Neural progenitor cell (in vitro differentiated cells): ENCODE results near the gene TMEM39A. TPM values are rescaled to one million over a fixed set of nuclear protein-coding genes. Genes with fewer than 3 reads are reported as not detected.

ENCODE experiments used
- DNase-seq: peaks from one replicate; pipeline ENCODE4 v3.0.0-alpha.2; 2016; ENCODE audit warnings: low spot score
- H2AFZ ChIP-seq: fragments of 200-600 bp; sonication (generic); replicated peaks from 2 replicates; pipeline ENCODE4 v1.6.1; 2016; ENCODE audit warnings: antibody characterized with exemption
- H3F3A ChIP-seq: fragments of 200-600 bp; sonication (generic); 2 replicates; pipeline ENCODE4 v1.6.1; 2016; ENCODE audit warnings: antibody characterized with exemption, low read depth
- H3K27ac ChIP-seq: fragments of 200-600 bp; sonication (generic); 2 replicates; pipeline ENCODE4 v1.5.1; 2016; ENCODE audit warnings: mild to moderate bottlenecking
- H3K27me3 ChIP-seq: fragments of 200-600 bp; sonication (generic); 2 replicates; pipeline ENCODE4 v1.6.1; 2016; ENCODE audit warnings: mild to moderate bottlenecking, moderate library complexity
- H3K36me3 ChIP-seq: fragments of 200-600 bp; sonication (generic); 2 replicates; pipeline ENCODE4 v1.5.1; 2016
- H3K4me1 ChIP-seq: fragments of 200-600 bp; sonication (generic); 2 replicates; pipeline ENCODE4 v1.6.1; 2016; ENCODE audit warnings: mixed run types
- H3K4me2 ChIP-seq: fragments of 200-600 bp; sonication (generic); 2 replicates; pipeline ENCODE4 v1.6.1; 2016
- H3K4me3 ChIP-seq: fragments of 200-600 bp; sonication (generic); 2 replicates; pipeline ENCODE4 v1.5.1; 2016
- H3K79me2 ChIP-seq: fragments of 200-600 bp; sonication (generic); 2 replicates; pipeline ENCODE4 v1.6.1; 2016; ENCODE audit warnings: low read depth
- H3K9ac ChIP-seq: fragments of 200-600 bp; sonication (generic); 2 replicates; pipeline ENCODE4 v1.6.1; 2016
- H3K9me3 ChIP-seq: fragments of 200-600 bp; sonication (generic); 2 replicates; pipeline ENCODE4 v1.5.1; 2016; ENCODE audit warnings: low read depth
- H4K20me1 ChIP-seq: fragments of 200-600 bp; sonication (generic); 2 replicates; pipeline ENCODE4 v1.6.1; 2016; ENCODE audit warnings: low read depth
- H3K27ac Mint-ChIP-seq: 3 replicates; pipeline ENCODE4 v1.8.0; 2021; ENCODE audit warnings: mixed read lengths
- H3K27me3 Mint-ChIP-seq: 2 replicates; pipeline ENCODE4 v1.8.0; 2022; ENCODE audit warnings: low read depth, mild to moderate bottlenecking, inconsistent platforms, moderate library complexity, mixed read lengths; ENCODE audit not compliant: insufficient read depth
- H3K36me3 Mint-ChIP-seq: 3 replicates; pipeline ENCODE4 v1.8.0; 2021; ENCODE audit warnings: mixed read lengths
- H3K4me1 Mint-ChIP-seq: 3 replicates; pipeline ENCODE4 v1.8.0; 2021; ENCODE audit warnings: mixed read lengths
- H3K4me3 Mint-ChIP-seq: 3 replicates; pipeline ENCODE4 v1.8.0; 2021; ENCODE audit warnings: mild to moderate bottlenecking, moderate library complexity, mixed read lengths
- H3K9me3 Mint-ChIP-seq: 3 replicates; pipeline ENCODE4 v1.8.0; 2020; ENCODE audit warnings: mixed read lengths
- EZH2 ChIP-seq: fragments of 200-600 bp; sonication (generic); IDR thresholded peaks from 2 replicates; pipeline ENCODE4 v1.6.1; 2017; ENCODE audit warnings: antibody characterized with exemption, mild to moderate bottlenecking, moderate library complexity
- EZH2phosphoT487 ChIP-seq: fragments of 200-600 bp; sonication (generic); IDR thresholded peaks from 2 replicates; pipeline ENCODE4 v1.6.1; 2017; ENCODE audit warnings: antibody characterized with exemption
- total RNA-seq: library from RNA; depleted of rRNA; stranded (reverse); fragments of >200 nt; gene quantifications from 2 replicates; pipeline ENCODE4 v1.2.3, GENCODE V29; 2015; ENCODE audit warnings: low replicate concordance
- TF ChIP-seq, protein P1 (sequence below): fragments of 200-600 bp; sonication (generic); IDR thresholded peaks from 2 replicates; pipeline ENCODE4 v1.5.1; 2017; ENCODE audit warnings: antibody characterized with exemption, mild to moderate bottlenecking

The TMEM39A gene
- total RNA-seq, 1 donor from 2014 or later = 41.2 TPM

DNA sequence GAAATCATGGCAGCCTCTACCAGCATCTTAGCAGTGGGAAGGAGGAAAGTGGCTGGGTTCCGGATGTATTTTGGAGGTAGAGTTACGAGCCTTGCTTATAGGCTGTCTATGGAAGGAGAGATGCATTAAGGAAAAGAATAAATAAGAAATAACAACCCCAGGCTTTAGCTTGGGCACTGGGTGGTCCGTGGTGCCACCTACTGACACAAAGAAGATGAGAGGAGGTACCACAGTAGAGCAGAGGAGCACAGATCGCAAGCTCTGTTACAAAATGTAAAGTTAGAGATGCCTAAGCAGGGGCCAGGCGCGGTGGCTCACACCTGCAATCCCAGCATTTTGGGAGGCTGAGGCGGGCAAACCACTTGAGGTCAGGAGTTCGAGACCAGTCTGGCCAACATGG is 74.8 kb downstream of the TMEM39A start:
- Mint-ChIP-seq H3K4me1 (peaks cover 4% of the 10 kb centered on the region), H3K9me3 (no peaks in the 10 kb centered on the region), H3K4me3 (no peak overlapping the region), H3K27me3 (peaks cover 3% of the 10 kb centered on the region), H3K27ac (peak overlapping the region; percentile 23), H3K36me3 (peaks cover 2% of the 10 kb centered on the region)
- Histone ChIP-seq H2AFZ (no peak overlapping the region), H3K4me3 (no peak overlapping the region), H4K20me1 (no peaks in the 10 kb centered on the region), H3K4me2 (no peak overlapping the region), H3K9me3 (no peaks in the 10 kb centered on the region), H3K9ac (no peak overlapping the region), H3K79me2 (no peaks in the 10 kb centered on the region), H3K27me3 (no peaks in the 10 kb centered on the region), H3K36me3 (no peaks in the 10 kb centered on the region), H3K27ac (no peak overlapping the region), H3F3A (peaks cover 6% of the 10 kb centered on the region), H3K4me1 (peaks cover 9% of the 10 kb centered on the region)
- TF ChIP-seq, protein P1, sequence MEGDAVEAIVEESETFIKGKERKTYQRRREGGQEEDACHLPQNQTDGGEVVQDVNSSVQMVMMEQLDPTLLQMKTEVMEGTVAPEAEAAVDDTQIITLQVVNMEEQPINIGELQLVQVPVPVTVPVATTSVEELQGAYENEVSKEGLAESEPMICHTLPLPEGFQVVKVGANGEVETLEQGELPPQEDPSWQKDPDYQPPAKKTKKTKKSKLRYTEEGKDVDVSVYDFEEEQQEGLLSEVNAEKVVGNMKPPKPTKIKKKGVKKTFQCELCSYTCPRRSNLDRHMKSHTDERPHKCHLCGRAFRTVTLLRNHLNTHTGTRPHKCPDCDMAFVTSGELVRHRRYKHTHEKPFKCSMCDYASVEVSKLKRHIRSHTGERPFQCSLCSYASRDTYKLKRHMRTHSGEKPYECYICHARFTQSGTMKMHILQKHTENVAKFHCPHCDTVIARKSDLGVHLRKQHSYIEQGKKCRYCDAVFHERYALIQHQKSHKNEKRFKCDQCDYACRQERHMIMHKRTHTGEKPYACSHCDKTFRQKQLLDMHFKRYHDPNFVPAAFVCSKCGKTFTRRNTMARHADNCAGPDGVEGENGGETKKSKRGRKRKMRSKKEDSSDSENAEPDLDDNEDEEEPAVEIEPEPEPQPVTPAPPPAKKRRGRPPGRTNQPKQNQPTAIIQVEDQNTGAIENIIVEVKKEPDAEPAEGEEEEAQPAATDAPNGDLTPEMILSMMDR = peak; percentile 9
- TF ChIP-seq EZH2phosphoT487 = no peak
- DNase-seq = no peak

DNA sequence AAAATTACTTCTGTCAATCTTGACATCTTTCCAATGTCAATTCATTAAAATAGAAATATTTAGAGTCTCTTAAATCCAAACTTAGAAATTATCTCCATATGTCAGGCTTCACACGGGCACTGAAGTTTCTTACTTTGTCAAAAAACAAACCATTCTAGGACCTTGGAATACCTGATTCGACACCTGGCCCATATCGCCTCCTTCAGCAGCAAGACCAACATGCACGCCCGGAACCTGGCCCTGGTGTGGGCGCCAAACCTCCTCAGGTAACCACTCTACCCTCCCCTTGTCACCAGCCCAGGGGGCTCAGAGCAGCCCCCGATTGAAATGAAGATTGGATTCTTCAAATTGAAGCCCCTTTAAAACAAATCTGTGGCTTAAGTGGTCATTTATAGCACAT is 81.3 kb downstream of the TMEM39A start:
- Mint-ChIP-seq H3K4me3 (no peak overlapping the region), H3K27ac (no peak overlapping the region), H3K9me3 (no peaks in the 10 kb centered on the region), H3K4me1 (peaks cover 8% of the 10 kb centered on the region), H3K27me3 (no peaks in the 10 kb centered on the region), H3K36me3 (peaks cover 2% of the 10 kb centered on the region)
- Histone ChIP-seq H4K20me1 (no peaks in the 10 kb centered on the region), H3K4me1 (peaks cover 9% of the 10 kb centered on the region), H3K36me3 (no peaks in the 10 kb centered on the region), H3K4me3 (no peak overlapping the region), H3K27ac (no peak overlapping the region), H3K4me2 (no peak overlapping the region), H3K9ac (no peak overlapping the region), H3K79me2 (no peaks in the 10 kb centered on the region), H3K27me3 (no peaks in the 10 kb centered on the region), H3K9me3 (no peaks in the 10 kb centered on the region), H3F3A (peaks cover 6% of the 10 kb centered on the region), H2AFZ (no peak overlapping the region)
- TF ChIP-seq, protein P1 = no peak
- TF ChIP-seq EZH2 = no peak
- no peak for DNase-seq

DNA sequence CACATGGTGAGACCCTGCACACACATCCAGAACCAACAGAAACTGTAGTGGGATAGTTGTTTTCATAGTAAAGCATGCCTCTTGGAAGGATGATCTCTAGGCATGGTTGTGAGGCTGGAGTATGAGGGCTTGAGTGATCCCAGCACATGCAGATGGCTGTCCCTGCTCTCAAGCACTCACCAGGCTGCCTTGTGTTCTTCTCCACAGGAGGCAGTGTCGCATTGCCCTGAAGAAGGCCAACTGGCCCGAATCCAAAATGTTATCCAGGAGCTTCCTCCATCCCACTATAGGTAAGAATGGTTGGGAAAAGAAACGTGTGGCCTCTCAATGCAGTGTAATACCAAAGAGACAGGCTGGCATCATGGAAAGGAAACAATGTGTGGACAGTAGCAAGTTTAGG is 82.7 kb downstream of the TMEM39A start:
- H3K36me3 ChIP-seq = no peaks in the 10 kb centered on the region
- no peaks in the 10 kb centered on the region for H3K79me2 ChIP-seq
- Mint-ChIP-seq H3K27me3 (no peaks in the 10 kb centered on the region), H3K27ac (peak overlapping the region; percentile 63), H3K4me1 (peaks cover 4% of the 10 kb centered on the region), H3K9me3 (no peaks in the 10 kb centered on the region), H3K4me3 (no peak overlapping the region), H3K36me3 (peaks cover 2% of the 10 kb centered on the region)
- no peak overlapping the region for H3K4me2 ChIP-seq
- H2AFZ ChIP-seq = no peak overlapping the region
- no peak overlapping the region for H3K4me3 ChIP-seq
- no peaks in the 10 kb centered on the region for H3K27me3 ChIP-seq
- no peak overlapping the region for H3K27ac ChIP-seq
- TF ChIP-seq EZH2 (no peak), EZH2phosphoT487 (no peak)
- TF ChIP-seq, protein P1 = no peak
- no peak overlapping the region for H3K9ac ChIP-seq
- no peaks in the 10 kb centered on the region for H4K20me1 ChIP-seq
- H3K9me3 ChIP-seq = no peaks in the 10 kb centered on the region
- peaks cover under 1% of the 10 kb centered on the region for H3F3A ChIP-seq
- peaks cover under 1% of the 10 kb centered on the region for H3K4me1 ChIP-seq
- DNase-seq = no peak

Other genes starting within 250 kb of the TMEM39A start
- 34.8 and 47.0 TPM in 2 replicates for gene B4GALT4, start 222.7 kb downstream of the TMEM39A start, total RNA-seq
- 0.13 and 0.34 TPM in 2 replicates for gene ARHGAP31, start 169.2 kb downstream of the TMEM39A start, total RNA-seq
- gene POGLUT1, start 5.3 kb upstream of the TMEM39A start, total RNA-seq = 19.7 and 20.1 TPM in 2 replicates
- gene TIMMDC1, start 34.9 kb upstream of the TMEM39A start, total RNA-seq = 66.0 and 91.7 TPM in 2 replicates
- 0.30 TPM in 1 of 2 replicates, not detected in the other for gene CD80, start 96.0 kb upstream of the TMEM39A start, total RNA-seq
- 0.77 and 1.4 TPM in 2 replicates for gene ADPRH, start 115.9 kb upstream of the TMEM39A start, total RNA-seq
- not detected in 2 replicates for gene PLA1A, start 134.3 kb upstream of the TMEM39A start, total RNA-seq
- gene POPDC2, start 197.0 kb upstream of the TMEM39A start, total RNA-seq = 0.95 and 1.5 TPM in 2 replicates
- gene COX17, start 213.8 kb upstream of the TMEM39A start, total RNA-seq = 20.9 and 23.6 TPM in 2 replicates
- 11.9 and 19.9 TPM in 2 replicates for gene CFAP91, start 239.4 kb upstream of the TMEM39A start, total RNA-seq